ENCODE measurements around the gene PFDN4. TPM values are rescaled to one million over a fixed set of nuclear protein-coding genes. Genes with fewer than 3 reads are reported as not detected.

Gene PFDN4
- total RNA-seq, 1 donor = 82.0 TPM

DNA sequence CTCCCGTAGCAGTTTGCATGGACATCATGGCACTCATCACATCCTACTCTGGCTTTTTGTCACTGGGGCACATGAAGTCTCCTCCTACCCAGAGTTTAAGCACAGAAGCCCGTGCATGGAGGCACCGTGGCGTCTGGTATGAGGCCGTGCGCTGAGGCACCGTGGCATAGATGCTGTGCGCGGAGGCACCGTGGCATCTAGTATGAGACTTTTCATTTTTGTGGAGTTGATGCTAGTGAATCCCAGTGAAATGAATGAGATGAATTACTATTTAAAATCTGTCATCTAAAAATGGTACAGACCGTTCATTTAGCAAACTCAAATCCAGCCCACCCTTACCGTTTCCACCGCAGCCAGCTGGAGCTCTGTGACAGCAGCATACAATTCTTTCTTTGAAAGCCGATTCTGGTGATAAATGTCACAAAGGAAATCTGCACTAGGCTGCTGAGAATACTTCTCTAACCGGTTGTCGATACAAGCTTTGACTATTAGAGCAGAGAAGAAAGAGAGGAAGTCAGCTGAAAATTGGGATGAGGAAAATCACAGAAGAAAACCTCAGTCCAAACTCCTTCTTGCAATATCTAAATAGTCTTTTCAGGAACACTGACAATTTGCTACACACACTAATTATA, 45.4 kb upstream of the PFDN4 start:
- DNase-seq (ENCODE audit: low read depth) = no peak
- H3K4me3 ChIP-seq (ENCODE audit: low read depth, low read length) = no peak overlapping the region
- TF ChIP-seq, protein P1, sequence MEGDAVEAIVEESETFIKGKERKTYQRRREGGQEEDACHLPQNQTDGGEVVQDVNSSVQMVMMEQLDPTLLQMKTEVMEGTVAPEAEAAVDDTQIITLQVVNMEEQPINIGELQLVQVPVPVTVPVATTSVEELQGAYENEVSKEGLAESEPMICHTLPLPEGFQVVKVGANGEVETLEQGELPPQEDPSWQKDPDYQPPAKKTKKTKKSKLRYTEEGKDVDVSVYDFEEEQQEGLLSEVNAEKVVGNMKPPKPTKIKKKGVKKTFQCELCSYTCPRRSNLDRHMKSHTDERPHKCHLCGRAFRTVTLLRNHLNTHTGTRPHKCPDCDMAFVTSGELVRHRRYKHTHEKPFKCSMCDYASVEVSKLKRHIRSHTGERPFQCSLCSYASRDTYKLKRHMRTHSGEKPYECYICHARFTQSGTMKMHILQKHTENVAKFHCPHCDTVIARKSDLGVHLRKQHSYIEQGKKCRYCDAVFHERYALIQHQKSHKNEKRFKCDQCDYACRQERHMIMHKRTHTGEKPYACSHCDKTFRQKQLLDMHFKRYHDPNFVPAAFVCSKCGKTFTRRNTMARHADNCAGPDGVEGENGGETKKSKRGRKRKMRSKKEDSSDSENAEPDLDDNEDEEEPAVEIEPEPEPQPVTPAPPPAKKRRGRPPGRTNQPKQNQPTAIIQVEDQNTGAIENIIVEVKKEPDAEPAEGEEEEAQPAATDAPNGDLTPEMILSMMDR (IDR thresholded peaks at IDR 0.05; ENCODE audit: insufficient read depth, low read depth, low read length) = no peak

- no peak overlapping the region for H3K4me3 ChIP-seq (ENCODE audit: low read depth, low read length)
- DNase-seq (ENCODE audit: low read depth) = no peak
- TF ChIP-seq, protein P1 (IDR thresholded peaks at IDR 0.05; ENCODE audit: insufficient read depth, low read depth, low read length) = no peak
Measured at GRCh38 chr20:54163402-54163801, 44.5 kb upstream of the PFDN4 start.

- TF ChIP-seq, protein P1 (IDR thresholded peaks at IDR 0.05; ENCODE audit: insufficient read depth, low read depth, low read length) = no peak
- no peak for DNase-seq (ENCODE audit: low read depth)
- H3K4me3 ChIP-seq (ENCODE audit: low read depth, low read length) = no peak overlapping the region
Measured at GRCh38 chr20:54165014-54165413, 42.9 kb upstream of the PFDN4 start.

- no peak overlapping the region for H3K4me3 ChIP-seq (ENCODE audit: low read depth, low read length)
- DNase-seq (ENCODE audit: low read depth) = no peak
- TF ChIP-seq, protein P1 (IDR thresholded peaks at IDR 0.05; ENCODE audit: insufficient read depth, low read depth, low read length) = no peak
Measured at GRCh38 chr20:54165803-54166202, 42.1 kb upstream of the PFDN4 start.

- DNase-seq (ENCODE audit: low read depth) = no peak
- no peak overlapping the region for H3K4me3 ChIP-seq (ENCODE audit: low read depth, low read length)
- TF ChIP-seq, protein P1 (IDR thresholded peaks at IDR 0.05; ENCODE audit: insufficient read depth, low read depth, low read length) = no peak
Measured at GRCh38 chr20:54166987-54167662, 40.8 kb upstream of the PFDN4 start.

- DNase-seq (ENCODE audit: low read depth) = no peak
Measured at GRCh38 chr20:54167909-54168872, 39.7 kb upstream of the PFDN4 start.

More at GRCh38 chr20:54167909-54168872, 39.7 kb upstream of the PFDN4 start:
- TF ChIP-seq, protein P1 (IDR thresholded peaks at IDR 0.05; ENCODE audit: insufficient read depth, low read depth, low read length) = no peak
- no peak overlapping the region for H3K4me3 ChIP-seq (ENCODE audit: low read depth, low read length)
